ENCODE measurements around the gene COL1A1.

Gene COL1A1

DNA sequence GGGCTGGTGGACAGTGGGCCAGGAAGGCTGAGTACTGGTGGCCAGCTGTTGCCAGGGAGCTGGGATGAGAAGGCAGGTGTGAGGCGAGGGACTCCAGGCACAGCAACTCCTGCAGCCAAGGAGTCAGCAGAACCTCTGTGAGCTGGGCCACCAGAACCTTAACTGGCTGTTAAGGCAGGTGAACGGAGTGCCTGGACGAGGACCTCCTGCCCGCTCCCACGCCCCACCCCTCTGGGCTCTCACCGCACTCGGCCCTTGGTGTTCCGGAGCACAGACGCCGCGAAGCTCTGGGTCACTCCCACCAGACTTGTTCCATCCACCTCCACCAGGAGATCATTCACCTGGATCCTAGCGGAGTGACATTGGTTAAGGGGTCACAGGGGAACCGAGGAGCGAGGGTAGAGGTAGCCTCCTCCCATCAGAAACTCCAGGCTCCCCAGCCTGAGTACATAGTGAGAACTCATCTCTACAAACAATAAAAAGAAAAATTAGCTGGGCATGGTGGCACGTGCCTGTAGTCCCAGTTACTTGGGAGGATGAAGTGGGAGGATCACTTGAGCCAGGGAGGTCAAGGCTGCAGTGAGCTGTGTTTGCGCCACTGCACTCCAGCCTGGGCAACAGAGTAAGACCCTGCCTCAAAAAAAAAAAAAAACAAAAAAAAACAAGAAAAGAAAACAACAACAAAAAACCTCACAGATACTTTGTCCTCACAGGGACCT lies 60.2 kb downstream of the COL1A1 start:
- no peak for DNase-seq (ENCODE audit: low read depth)

DNA sequence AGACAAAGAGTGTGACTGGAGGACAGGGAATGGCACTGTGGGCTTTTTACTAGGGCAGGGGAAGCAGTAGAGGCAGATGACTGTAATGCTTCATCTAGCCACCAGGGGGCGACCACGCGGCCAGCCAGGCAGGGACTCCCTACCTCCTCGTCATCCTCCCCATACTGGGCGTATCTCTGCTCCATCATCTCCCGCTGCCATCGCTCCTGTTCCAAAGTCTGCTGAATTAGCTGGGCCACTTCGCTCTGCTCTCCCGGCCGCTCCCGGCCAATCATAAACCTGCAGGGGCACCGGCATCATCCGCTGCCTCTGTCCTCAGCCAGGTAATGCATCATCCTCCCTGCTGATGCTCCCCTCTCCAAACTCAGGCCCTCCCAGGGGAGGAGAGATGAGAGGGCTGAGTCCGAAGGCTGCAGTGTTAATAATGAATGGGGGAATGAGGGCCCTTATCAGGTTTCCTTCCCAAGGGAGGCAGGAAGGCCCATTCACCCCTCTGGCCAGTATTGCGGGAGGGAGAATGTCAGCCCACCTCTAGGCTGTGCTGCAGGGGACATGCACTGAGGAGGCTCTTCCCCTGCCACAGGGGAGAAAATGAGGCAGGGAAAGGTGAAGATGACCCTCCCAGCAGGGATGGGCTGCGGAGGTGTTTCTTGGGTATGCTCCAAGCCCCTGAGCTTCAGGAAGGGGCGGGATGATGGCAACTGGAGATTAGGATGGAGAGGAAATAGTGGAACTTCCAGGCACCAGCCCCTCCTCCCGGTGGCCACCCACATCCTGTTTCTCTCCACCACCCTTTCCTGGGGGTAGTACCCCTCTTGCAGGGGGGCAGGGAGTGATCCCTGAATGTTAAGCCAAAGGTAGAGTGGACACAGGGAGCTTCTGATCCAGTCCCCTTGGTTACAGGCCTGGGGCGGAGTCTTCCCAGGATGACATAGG lies 61.2 kb downstream of the COL1A1 start:
- DNase-seq (ENCODE audit: low read depth), result no peak

DNA sequence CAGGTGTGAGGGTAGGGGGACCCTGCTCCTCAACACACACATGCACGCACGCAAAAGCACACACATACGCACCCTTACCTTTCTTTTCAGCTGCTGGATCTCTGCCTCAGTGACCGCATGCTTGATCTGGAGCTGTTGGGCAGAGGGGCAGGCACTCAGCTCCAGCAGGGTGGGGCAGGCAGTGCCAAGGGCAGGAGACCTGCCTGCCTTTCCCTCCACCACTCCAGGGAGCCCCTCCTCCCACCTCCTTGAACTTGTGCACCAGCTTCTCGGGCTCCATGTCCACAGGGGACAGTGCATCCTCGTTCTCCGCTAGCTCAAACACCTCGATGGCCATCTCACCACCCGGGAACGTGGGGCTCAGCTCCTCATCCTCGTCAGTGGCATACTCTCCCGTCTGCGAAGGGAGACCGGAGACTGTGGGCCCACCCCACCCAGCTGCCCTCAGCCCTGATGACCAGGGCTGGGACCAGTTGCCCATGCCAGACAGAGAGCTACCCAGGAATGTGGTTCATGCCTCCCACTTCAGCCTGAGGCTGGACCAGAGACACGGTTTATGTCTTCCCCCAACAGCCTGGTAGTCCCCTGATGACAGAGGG lies 62.1 kb downstream of the COL1A1 start:
- DNase-seq (ENCODE audit: low read depth), result no peak

DNA sequence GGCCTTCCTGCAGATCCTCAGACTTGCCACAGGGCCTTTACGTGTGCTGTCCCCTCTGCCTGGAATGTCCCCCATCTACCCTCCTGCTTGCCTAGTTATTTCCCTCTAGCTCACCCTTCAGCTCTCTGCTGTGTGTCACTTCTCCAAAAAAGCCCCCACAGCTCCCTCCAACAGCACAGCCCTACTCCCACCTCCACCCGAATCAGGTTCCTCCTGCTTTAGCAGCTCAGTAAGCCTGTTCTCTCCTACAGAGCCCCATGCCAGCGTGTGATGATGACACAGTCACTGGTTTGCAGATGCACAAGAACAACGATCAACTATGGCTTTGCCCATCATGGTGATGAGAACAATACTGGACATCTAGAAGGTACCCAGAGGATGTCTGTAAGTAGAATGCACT lies 64.4 kb downstream of the COL1A1 start:
- DNase-seq (ENCODE audit: low read depth), result no peak

DNA sequence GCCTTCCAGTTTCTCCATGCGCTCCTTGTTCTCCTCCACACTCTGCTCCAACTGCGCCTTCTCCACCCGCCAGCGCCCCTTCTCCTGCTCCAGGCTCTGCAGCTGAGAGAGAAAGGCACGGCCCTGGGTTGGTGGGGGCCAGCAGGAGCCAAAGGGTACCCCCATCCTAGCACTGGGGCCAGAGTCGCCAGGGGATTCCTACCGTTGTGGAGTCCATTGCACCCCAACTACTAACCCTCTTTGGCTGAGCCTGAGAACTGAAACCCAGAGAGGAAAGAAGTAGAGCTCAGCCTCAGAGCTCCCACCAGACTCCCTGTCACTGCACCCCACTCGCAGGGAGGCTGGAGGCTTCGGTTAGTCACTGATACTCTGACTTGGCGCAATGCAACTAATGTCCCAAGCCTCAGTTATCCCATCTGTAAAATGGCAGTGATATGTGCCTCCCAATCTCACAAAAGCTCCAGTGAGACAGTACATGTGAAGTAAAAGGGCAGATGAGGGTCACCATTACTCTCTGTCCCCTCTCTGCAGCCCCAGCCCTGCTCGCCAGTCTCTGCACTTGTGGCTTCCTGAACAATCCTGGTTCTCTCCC lies 65.2 kb downstream of the COL1A1 start:
- DNase-seq (ENCODE audit: low read depth), result no peak

DNA sequence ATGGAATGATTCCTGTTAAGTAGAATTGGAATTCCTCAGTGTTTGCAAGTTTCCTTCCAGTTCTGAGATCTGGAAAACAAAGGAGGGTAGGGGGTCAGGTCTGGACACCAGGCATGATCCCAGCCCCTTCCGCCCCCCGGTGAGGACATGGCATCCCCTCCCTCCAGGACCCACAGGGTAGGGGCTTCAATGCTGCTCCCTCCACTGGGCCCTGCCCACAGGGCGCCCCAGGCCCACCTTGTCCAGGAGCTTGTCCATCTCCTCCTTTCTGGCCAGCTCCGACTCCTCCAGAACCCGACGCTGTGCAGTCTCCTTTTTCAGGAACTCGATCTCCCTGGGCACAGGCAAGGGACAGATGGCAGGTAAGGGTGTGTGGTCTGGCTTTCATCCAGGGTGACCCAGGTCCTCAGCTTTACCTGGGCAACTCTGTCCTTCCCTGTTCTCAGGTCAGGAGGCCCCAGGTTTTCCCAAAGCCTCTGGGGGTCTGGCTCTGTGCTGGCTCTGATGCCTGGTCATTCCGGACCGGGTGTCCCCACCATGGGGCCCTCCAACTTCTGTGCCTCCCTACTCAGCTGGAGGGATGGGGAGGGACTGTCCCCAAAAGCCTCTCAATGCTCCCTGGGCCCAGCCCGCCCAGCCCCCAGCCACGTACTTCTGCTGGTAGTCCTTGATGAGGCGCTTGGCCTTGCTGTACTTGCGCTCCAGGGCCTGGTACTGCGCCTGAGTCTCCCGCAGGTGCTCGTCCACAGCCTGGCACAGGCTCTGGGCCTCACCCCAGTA lies 65.9 kb downstream of the COL1A1 start:
- no peak for DNase-seq (ENCODE audit: low read depth)

DNA sequence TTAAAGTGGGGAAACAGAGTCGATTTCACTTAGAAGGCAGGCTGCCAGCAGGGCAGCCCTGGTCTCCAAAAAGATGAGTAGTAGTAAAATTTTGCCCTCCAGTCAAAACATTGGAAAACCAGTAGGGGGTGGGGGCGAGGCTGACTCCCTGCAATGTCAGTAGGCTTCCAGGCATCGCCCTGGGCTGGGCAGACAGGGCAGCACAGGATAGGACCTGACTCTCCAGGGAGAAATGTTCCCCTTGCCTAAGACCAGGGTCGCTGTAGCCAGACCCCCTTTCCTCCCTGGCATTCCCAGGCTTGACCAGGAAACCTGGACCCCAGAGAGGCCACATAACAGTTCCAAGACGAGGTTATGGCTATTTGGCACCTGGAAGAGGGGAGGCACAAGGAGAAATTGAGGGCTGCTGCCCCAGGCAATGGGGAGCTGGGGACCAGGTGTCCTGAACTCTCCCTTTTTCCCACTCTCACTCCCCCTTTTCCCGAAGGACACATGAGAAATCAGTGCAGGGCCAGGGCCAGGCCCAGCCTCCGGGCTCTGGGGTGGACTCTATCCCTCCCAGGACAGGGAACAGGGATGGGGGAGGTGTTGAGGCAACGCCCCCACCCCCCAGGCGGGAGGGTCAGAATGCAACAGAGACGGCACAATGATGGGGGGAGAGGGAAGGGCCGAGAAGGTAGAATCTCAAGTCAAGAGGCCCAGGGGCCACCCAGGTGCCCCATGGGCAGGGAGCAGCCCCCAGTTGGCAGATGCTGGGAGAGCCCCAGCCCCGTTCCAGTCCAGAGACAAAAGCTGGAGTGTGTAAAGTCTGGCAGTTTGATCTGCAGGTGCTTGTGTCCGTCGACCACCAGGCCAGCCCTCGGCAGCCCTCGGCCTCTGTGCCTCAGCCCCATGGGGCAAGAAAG lies 67.0 kb downstream of the COL1A1 start:
- DNase-seq (ENCODE audit: low read depth), result no peak

DNA sequence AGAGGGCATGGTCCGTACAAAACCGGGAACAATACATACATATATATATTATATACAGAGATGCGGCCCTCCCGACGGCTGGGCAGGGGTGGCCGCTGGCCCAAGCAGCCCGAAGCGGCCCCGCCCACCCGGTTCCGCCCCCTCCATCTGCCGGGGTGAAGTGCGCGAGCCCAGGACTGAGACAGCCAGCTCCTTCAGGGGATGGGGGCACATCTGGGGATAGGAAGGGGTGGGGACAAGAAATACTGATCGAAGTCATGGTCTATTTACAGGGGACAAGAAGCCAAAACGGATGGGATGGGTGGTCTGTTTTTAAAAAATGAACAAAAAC lies 67.7 kb downstream of the COL1A1 start:
- no peak for DNase-seq (ENCODE audit: low read depth)
